ENCODE results near the gene NOTCH2.
"Not testable (repeated sequence)": the region's sequence is repeated elsewhere in the genome, so short reads cannot be mapped to it uniquely, and the experiment has no call there.

The NOTCH2 gene

GRCh38 chr1:119986007-119986497 is 83.4 kb downstream of the NOTCH2 start:
- TF ChIP-seq CTCF (conservative IDR thresholded peaks at IDR 0.05) (no peak), ZFX (IDR thresholded peaks at IDR 0.05) (no peak)
- H3K27ac ChIP-seq: no peak overlapping the region

- no peak overlapping the region for H3K27ac ChIP-seq
- TF ChIP-seq CTCF (conservative IDR thresholded peaks at IDR 0.05) (no peak), ZFX (IDR thresholded peaks at IDR 0.05) (no peak)
Measured at GRCh38 chr1:119984771-119985170, 84.7 kb downstream of the NOTCH2 start.

GRCh38 chr1:119981986-119982815 is 87.3 kb downstream of the NOTCH2 start:
- TF ChIP-seq ZFX (IDR thresholded peaks at IDR 0.05) (no peak), CTCF (conservative IDR thresholded peaks at IDR 0.05) (no peak)
- no peak overlapping the region for H3K27ac ChIP-seq

GRCh38 chr1:119981496-119981895 is 88.0 kb downstream of the NOTCH2 start:
- no peak overlapping the region for H3K27ac ChIP-seq
- TF ChIP-seq CTCF (conservative IDR thresholded peaks at IDR 0.05) (no peak), ZFX (IDR thresholded peaks at IDR 0.05) (no peak)

- TF ChIP-seq ZFX (IDR thresholded peaks at IDR 0.05) (no peak), CTCF (conservative IDR thresholded peaks at IDR 0.05) (no peak)
- H3K27ac ChIP-seq: no peak overlapping the region
Measured at GRCh38 chr1:119978018-119978505, 91.4 kb downstream of the NOTCH2 start.

GRCh38 chr1:119977113-119977736 is 92.2 kb downstream of the NOTCH2 start:
- H3K27ac ChIP-seq: not testable (repeated sequence)

GRCh38 chr1:119975582-119976254 is 93.7 kb downstream of the NOTCH2 start:
- H3K27ac ChIP-seq: not testable (repeated sequence)

- no peak overlapping the region; the same call in 1 of the 2 replicates for H3K27ac ChIP-seq
- TF ChIP-seq CTCF (conservative IDR thresholded peaks at IDR 0.05) (no peak), ZFX (IDR thresholded peaks at IDR 0.05) (no peak)
Measured at GRCh38 chr1:119975006-119975405, 94.5 kb downstream of the NOTCH2 start.

Data from C4-2B (cell line).